Parathyroid adenoma (tissue), 2 donors: Measurements from ENCODE around the gene ATP13A3.

ENCODE experiments used
- H2AFZ ChIP-seq: fragments of 300-600 bp; sonication (generic); one replicate; pipeline ENCODE4 v1.7.0; 2017; ENCODE audit warnings: antibody characterized with exemption, mild to moderate bottlenecking
- H3K27ac ChIP-seq: fragments of 300-600 bp; sonication (generic); one replicate; pipeline ENCODE4 v1.7.0; 2017
- H3K27me3 ChIP-seq: fragments of 300-600 bp; sonication (generic); one replicate; pipeline ENCODE4 v1.7.0; 2017; ENCODE audit warnings: low read length; ENCODE audit not compliant: control insufficient read depth, insufficient read depth
- H3K36me3 ChIP-seq: fragments of 300-600 bp; sonication (generic); one replicate; pipeline ENCODE4 v1.7.0; 2017; ENCODE audit warnings: low read length; ENCODE audit not compliant: control insufficient read depth, insufficient read depth
- H3K4me1 ChIP-seq: fragments of 300-600 bp; sonication (generic); one replicate; pipeline ENCODE4 v1.7.0; 2017; ENCODE audit warnings: control low read depth
- H3K4me2 ChIP-seq: fragments of 300-600 bp; sonication (generic); one replicate; pipeline ENCODE4 v1.7.0; 2017; ENCODE audit warnings: low read length
- H3K4me3 ChIP-seq: fragments of 300-600 bp; sonication (generic); one replicate; pipeline ENCODE4 v1.7.0; 2017; ENCODE audit warnings: low read depth, low read length
- H3K79me2 ChIP-seq: fragments of 300-600 bp; sonication (generic); one replicate; pipeline ENCODE4 v1.7.0; 2017; ENCODE audit warnings: control low read depth
- H3K9ac ChIP-seq: fragments of 300-600 bp; sonication (generic); one replicate; pipeline ENCODE4 v1.7.0; 2017; ENCODE audit warnings: mild to moderate bottlenecking
- H3K9me3 ChIP-seq: fragments of 300-600 bp; sonication (generic); one replicate; pipeline ENCODE4 v1.7.0; 2017; ENCODE audit warnings: low read length; ENCODE audit not compliant: control insufficient read depth
- TF ChIP-seq, protein P1 (sequence below): fragments of 300-600 bp; sonication (generic); IDR thresholded peaks from one replicate; pipeline ENCODE4 v1.7.0; 2017; ENCODE audit warnings: antibody characterized with exemption, mild to moderate bottlenecking
- donor health status: primary hyperparathyroidism.

Gene ATP13A3

DNA sequence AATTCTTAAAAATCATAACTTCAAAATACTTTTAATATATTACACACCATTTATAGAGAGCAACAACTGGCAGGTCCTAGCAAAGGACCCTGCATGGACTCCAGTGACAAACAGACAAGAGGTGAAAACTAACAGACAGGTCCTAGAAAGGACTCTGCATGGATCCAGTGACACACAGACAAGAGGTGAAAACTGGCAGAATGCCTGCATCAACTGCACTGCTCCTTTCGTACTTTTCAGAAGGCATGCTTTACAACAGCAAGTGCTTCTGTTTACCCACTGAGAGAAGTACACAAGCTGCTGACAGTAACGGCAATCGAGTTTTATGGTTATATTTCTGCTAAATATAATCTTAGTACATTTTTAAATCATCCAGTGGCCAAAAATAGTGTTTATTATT, 63.5 kb downstream of the ATP13A3 start:
- Histone ChIP-seq H3K27ac (no peak overlapping the region), H3K79me2 (no peaks in the 10 kb centered on the region), H2AFZ (no peak overlapping the region), H3K4me2 (no peak overlapping the region), H3K27me3 (no peaks in the 10 kb centered on the region), H3K9ac (no peak overlapping the region), H3K36me3 (no peaks in the 10 kb centered on the region), H3K9me3 (no peaks in the 10 kb centered on the region), H3K4me3 (no peak overlapping the region), H3K4me1 (no peaks in the 10 kb centered on the region)
- TF ChIP-seq, protein P1, sequence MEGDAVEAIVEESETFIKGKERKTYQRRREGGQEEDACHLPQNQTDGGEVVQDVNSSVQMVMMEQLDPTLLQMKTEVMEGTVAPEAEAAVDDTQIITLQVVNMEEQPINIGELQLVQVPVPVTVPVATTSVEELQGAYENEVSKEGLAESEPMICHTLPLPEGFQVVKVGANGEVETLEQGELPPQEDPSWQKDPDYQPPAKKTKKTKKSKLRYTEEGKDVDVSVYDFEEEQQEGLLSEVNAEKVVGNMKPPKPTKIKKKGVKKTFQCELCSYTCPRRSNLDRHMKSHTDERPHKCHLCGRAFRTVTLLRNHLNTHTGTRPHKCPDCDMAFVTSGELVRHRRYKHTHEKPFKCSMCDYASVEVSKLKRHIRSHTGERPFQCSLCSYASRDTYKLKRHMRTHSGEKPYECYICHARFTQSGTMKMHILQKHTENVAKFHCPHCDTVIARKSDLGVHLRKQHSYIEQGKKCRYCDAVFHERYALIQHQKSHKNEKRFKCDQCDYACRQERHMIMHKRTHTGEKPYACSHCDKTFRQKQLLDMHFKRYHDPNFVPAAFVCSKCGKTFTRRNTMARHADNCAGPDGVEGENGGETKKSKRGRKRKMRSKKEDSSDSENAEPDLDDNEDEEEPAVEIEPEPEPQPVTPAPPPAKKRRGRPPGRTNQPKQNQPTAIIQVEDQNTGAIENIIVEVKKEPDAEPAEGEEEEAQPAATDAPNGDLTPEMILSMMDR = no peak

DNA sequence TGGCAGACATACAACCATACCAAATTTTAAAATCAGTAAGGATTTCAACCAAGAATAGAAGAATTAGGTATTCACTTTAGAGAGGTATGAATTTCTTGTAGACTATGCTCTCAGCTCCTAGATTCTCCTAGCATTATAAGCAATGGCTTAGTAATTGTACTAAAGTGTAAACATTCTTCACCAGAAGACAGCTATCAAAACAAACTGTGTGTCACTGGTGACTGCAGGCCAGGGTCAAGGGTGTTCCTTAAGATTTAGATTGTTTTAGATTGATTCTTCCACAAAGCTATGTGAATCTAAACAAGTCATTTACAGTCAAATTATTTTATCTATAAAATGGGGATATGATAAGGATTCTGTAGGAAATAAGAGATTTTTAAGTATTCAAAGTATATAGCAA, 64.6 kb downstream of the ATP13A3 start:
- no peaks in the 10 kb centered on the region for H3K79me2 ChIP-seq
- no peaks in the 10 kb centered on the region for H3K4me1 ChIP-seq
- H3K27me3 ChIP-seq = no peaks in the 10 kb centered on the region
- no peak overlapping the region for H3K9ac ChIP-seq
- no peaks in the 10 kb centered on the region for H3K9me3 ChIP-seq
- no peak overlapping the region for H2AFZ ChIP-seq
- TF ChIP-seq, protein P1 = no peak
- H3K36me3 ChIP-seq = no peaks in the 10 kb centered on the region
- H3K27ac ChIP-seq = no peak overlapping the region
- no peak overlapping the region for H3K4me3 ChIP-seq
- no peak overlapping the region for H3K4me2 ChIP-seq

DNA sequence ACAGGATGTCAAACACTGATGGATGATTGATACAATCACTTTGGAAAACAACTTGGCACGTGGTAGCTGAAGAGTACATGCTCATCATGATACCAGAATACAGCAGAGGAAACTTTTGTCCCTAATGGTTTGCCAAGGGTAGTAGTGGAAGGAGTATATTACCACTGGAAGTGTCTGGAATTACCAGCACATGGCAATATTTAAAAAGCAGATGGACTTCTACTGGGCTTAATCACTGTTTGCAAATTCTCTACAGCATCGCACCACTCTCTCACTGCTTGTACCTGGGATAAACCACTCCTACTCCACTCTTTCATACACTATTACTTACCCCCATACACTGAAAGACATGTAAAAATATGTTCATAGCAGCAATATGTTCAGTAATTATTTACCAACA, 68.1 kb downstream of the ATP13A3 start:
- H3K27me3 ChIP-seq = no peaks in the 10 kb centered on the region
- no peak overlapping the region for H2AFZ ChIP-seq
- H3K79me2 ChIP-seq = no peaks in the 10 kb centered on the region
- no peaks in the 10 kb centered on the region for H3K9me3 ChIP-seq
- H3K9ac ChIP-seq = no peak overlapping the region
- H3K36me3 ChIP-seq = no peaks in the 10 kb centered on the region
- no peak overlapping the region for H3K4me3 ChIP-seq
- TF ChIP-seq, protein P1 = no peak
- no peaks in the 10 kb centered on the region for H3K4me1 ChIP-seq
- H3K4me2 ChIP-seq = no peak overlapping the region
- no peak overlapping the region for H3K27ac ChIP-seq

DNA sequence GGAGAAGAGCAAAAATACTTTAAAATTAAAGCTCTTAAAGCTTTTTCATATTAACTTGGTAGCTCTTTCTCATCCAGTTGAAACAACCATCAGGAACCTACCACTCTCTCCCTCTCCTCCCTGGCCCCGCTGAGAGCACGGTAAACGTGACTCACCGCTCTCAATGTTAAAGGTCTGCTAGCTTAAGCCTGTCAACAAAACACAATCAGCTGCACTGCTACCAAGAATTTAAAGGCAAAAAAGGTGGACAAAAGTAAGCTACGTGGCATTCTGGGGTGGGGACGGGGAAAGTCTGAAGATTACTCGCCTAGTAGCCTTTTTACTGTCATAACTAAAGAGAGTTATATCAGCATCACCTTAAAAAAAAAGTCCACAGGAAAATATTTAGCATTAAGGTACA, 79.4 kb downstream of the ATP13A3 start:
- Histone ChIP-seq H3K4me2 (no peak overlapping the region), H3K9ac (no peak overlapping the region)

DNA sequence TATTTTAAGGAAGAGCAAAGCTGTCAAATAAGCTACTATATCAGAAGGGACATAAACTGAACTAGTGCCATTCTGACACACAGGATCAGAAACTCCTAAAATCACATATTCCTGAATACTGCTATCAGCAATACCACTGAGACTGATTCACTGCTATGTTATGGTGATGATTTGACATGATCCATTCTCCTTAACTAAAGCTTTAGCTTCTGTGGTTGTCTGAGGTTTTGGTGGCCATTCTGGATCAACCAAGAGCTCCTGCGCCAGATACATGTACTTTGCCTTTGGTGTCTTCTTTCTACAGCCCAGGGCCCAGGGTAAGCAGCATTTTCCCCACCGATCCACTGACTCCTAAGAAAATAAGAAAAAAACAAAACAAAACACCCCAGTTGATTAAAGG, 81.0 kb downstream of the ATP13A3 start:
- no peaks in the 10 kb centered on the region for H3K36me3 ChIP-seq
- no peak overlapping the region for H3K9ac ChIP-seq
- no peak overlapping the region for H3K4me2 ChIP-seq
- TF ChIP-seq, protein P1 = no peak
- H2AFZ ChIP-seq = no peak overlapping the region
- no peak overlapping the region for H3K4me3 ChIP-seq
- no peaks in the 10 kb centered on the region for H3K9me3 ChIP-seq
- H3K79me2 ChIP-seq = no peaks in the 10 kb centered on the region
- H3K27me3 ChIP-seq = no peaks in the 10 kb centered on the region
- no peaks in the 10 kb centered on the region for H3K4me1 ChIP-seq
- H3K27ac ChIP-seq = no peak overlapping the region

More for the DNA sequence above, 79.4 kb downstream of the ATP13A3 start:
- H3K27me3 ChIP-seq = no peaks in the 10 kb centered on the region
- no peak overlapping the region for H3K4me3 ChIP-seq
- H2AFZ ChIP-seq = no peak overlapping the region
- H3K27ac ChIP-seq = no peak overlapping the region
- H3K9me3 ChIP-seq = no peaks in the 10 kb centered on the region
- TF ChIP-seq, protein P1 = no peak
- H3K4me1 ChIP-seq = no peaks in the 10 kb centered on the region
- no peaks in the 10 kb centered on the region for H3K36me3 ChIP-seq
- H3K79me2 ChIP-seq = no peaks in the 10 kb centered on the region
